Urinary bladder (tissue), 4 donors: ENCODE measurements around the gene ADAMTS4. TPM values are rescaled to one million over a fixed set of nuclear protein-coding genes. Genes with fewer than 3 reads are reported as not detected.
A peak's percentile ranks its signal among the peaks of the same experiment; 100 is the strongest.

ENCODE experiments used
- DNase-seq: peaks from one replicate; pipeline ENCODE4 v3.0.0-alpha.2; 2015; ENCODE audit errors: extremely low spot score
- H3K27ac ChIP-seq: one replicate; pipeline ENCODE4 v1.5.1; 2013; ENCODE audit warnings: low read depth, mild to moderate bottlenecking, moderate library complexity
- H3K36me3 ChIP-seq: one replicate; pipeline ENCODE4 v1.6.1; 2013; ENCODE audit warnings: mild to moderate bottlenecking, moderate library complexity; ENCODE audit not compliant: insufficient read depth
- H3K4me1 ChIP-seq: one replicate; pipeline ENCODE4 v1.6.1; 2013; ENCODE audit warnings: mild to moderate bottlenecking, moderate library complexity; ENCODE audit not compliant: insufficient read depth
- H3K4me3 ChIP-seq: one replicate; pipeline ENCODE4 v1.5.1; 2013; ENCODE audit warnings: low read depth, low read length
- WGBS: extraction: QIAGEN DNeasy Blood & Tissue Kit; methylation state at CpG from one replicate; pipeline ENCODE4 v1.1.7; 2013; 5-methylcytosine and 5-hydroxymethylcytosine counted together
- polyA plus RNA-seq: library from polyadenylated mRNA; stranded (reverse); fragments of 200-250 nt; gene quantifications from one replicate; pipeline ENCODE4 v1.2.3, GENCODE V29; 2013
- total RNA-seq: library from RNA; depleted of rRNA; stranded (reverse); fragments of >200 nt; gene quantifications from one replicate; pipeline ENCODE4 v1.2.3, GENCODE V29; 2014
- donor health status: healthy with polysubstance abuse.
- donor health status: healthy.

ADAMTS4 gene
- total RNA-seq (4.4 TPM), polyA plus RNA-seq (19.6 TPM)

GRCh38 chr1:161198897-161199431, at the start of gene ADAMTS4:
Gene ADAMTS4, minus strand, starts transcription at chr1:161199054. Its CDS starts 427 bp downstream, at chr1:161198627.
- peak within 1 kb of the TSS; percentile 6 for H3K4me3 ChIP-seq

GRCh38 chr1:161244888-161245287, 46.0 kb upstream of the ADAMTS4 start:
- no peak for DNase-seq
- Histone ChIP-seq H3K4me3 (no peak overlapping the region), H3K4me1 (no peaks in the 10 kb centered on the region), H3K27ac (peak overlapping the region; percentile 32), H3K36me3 (peaks cover 2% of the 10 kb centered on the region)
- WGBS: 74% methylated on average over 4 of the region's 4 CpGs

More at GRCh38 chr1:161198897-161199431, at the start of gene ADAMTS4:
- peak within 1 kb of the TSS; percentile 55 for H3K27ac ChIP-seq
- no peaks in the 10 kb centered on the region for H3K36me3 ChIP-seq
- peak; percentile 65 for DNase-seq
- H3K4me1 ChIP-seq: peaks cover 2% of the 10 kb centered on the region
- 16% methylated on average over 11 of the region's 11 CpGs for WGBS

GRCh38 chr1:161242313-161242712, 43.5 kb upstream of the ADAMTS4 start:
- no peak overlapping the region for H3K27ac ChIP-seq
- H3K36me3 ChIP-seq: peaks cover 2% of the 10 kb centered on the region
- H3K4me3 ChIP-seq: no peak overlapping the region
- no peak for DNase-seq
- WGBS: 66% methylated on average over 2 of the region's 2 CpGs
- no peaks in the 10 kb centered on the region for H3K4me1 ChIP-seq

- peaks cover 2% of the 10 kb centered on the region for H3K36me3 ChIP-seq
- WGBS: 63% methylated on average over 3 of the region's 3 CpGs
- H3K4me1 ChIP-seq: no peaks in the 10 kb centered on the region
- DNase-seq: no peak
- no peak overlapping the region for H3K4me3 ChIP-seq
- no peak overlapping the region for H3K27ac ChIP-seq
Measured at GRCh38 chr1:161241682-161242081, 42.8 kb upstream of the ADAMTS4 start.

GRCh38 chr1:161238039-161238473, 39.2 kb upstream of the ADAMTS4 start, which contains the start of gene NR1I3:
Gene NR1I3, minus strand, starts transcription at chr1:161238203. Its CDS starts 1,638 bp downstream, at chr1:161236565.
- no peak within 1 kb of the TSS for H3K27ac ChIP-seq
- H3K4me3 ChIP-seq: no peak within 1 kb of the TSS
- WGBS: 52% methylated on average over 4 of the region's 4 CpGs
- DNase-seq: no peak
- no peaks in the 10 kb centered on the region for H3K36me3 ChIP-seq
- no peaks in the 10 kb centered on the region for H3K4me1 ChIP-seq

- H3K36me3 ChIP-seq: no peaks in the 10 kb centered on the region
- no peak for DNase-seq
- H3K27ac ChIP-seq: no peak overlapping the region
- H3K4me1 ChIP-seq: no peaks in the 10 kb centered on the region
- no peak overlapping the region for H3K4me3 ChIP-seq
- 76% methylated on average over 5 of the region's 5 CpGs for WGBS
Measured at GRCh38 chr1:161235957-161236775, 37.3 kb upstream of the ADAMTS4 start.

GRCh38 chr1:161233102-161233501, 34.2 kb upstream of the ADAMTS4 start:
- H3K4me3 ChIP-seq: no peak overlapping the region
- H3K36me3 ChIP-seq: no peaks in the 10 kb centered on the region
- WGBS: 79% methylated on average over 9 of the region's 9 CpGs
- no peak overlapping the region for H3K27ac ChIP-seq
- no peaks in the 10 kb centered on the region for H3K4me1 ChIP-seq
- no peak for DNase-seq

GRCh38 chr1:161230762-161231161, 31.9 kb upstream of the ADAMTS4 start:
- H3K4me3 ChIP-seq: no peak overlapping the region
- no peaks in the 10 kb centered on the region for H3K36me3 ChIP-seq
- no peak for DNase-seq
- no peak overlapping the region for H3K27ac ChIP-seq
- WGBS: 91% methylated on average over 7 of the region's 7 CpGs
- H3K4me1 ChIP-seq: no peaks in the 10 kb centered on the region

- WGBS: 55% methylated on average over 3 of the region's 3 CpGs
- Histone ChIP-seq H3K27ac (no peak overlapping the region), H3K36me3 (no peaks in the 10 kb centered on the region), H3K4me1 (no peaks in the 10 kb centered on the region), H3K4me3 (no peak overlapping the region)
- DNase-seq: no peak
Measured at GRCh38 chr1:161229896-161230295, 31.0 kb upstream of the ADAMTS4 start.

GRCh38 chr1:161228032-161228431, 29.2 kb upstream of the ADAMTS4 start:
- DNase-seq: no peak
- 92% methylated on average over 7 of the region's 7 CpGs for WGBS
- Histone ChIP-seq H3K27ac (no peak overlapping the region), H3K36me3 (no peaks in the 10 kb centered on the region), H3K4me3 (no peak overlapping the region), H3K4me1 (no peaks in the 10 kb centered on the region)

- Histone ChIP-seq H3K4me1 (no peaks in the 10 kb centered on the region), H3K27ac (no peak overlapping the region), H3K4me3 (no peak overlapping the region), H3K36me3 (no peaks in the 10 kb centered on the region)
- DNase-seq: peak; percentile 15
- 41% methylated on average over 11 of the region's 11 CpGs for WGBS
Measured at GRCh38 chr1:161227196-161227871, 28.5 kb upstream of the ADAMTS4 start.

- 37% methylated on average over 3 of the region's 3 CpGs for WGBS
- H3K4me3 ChIP-seq: peak overlapping the region; percentile 51
- no peak for DNase-seq
Measured at GRCh38 chr1:161226759-161227158, 27.9 kb upstream of the ADAMTS4 start.

GRCh38 chr1:161226320-161226711, 27.5 kb upstream of the ADAMTS4 start:
- H3K36me3 ChIP-seq: no peaks in the 10 kb centered on the region
- H3K27ac ChIP-seq: no peak overlapping the region
- H3K4me1 ChIP-seq: no peaks in the 10 kb centered on the region
- no peak for DNase-seq
- WGBS: 8% methylated on average over 15 of the region's 15 CpGs
- H3K4me3 ChIP-seq: peak overlapping the region; percentile 51

More at GRCh38 chr1:161226759-161227158, 27.9 kb upstream of the ADAMTS4 start:
- H3K27ac ChIP-seq: no peak overlapping the region
- H3K36me3 ChIP-seq: no peaks in the 10 kb centered on the region
- H3K4me1 ChIP-seq: no peaks in the 10 kb centered on the region
